Neural cell (in vitro differentiated cells): ENCODE measurements around the gene FOXA3. TPM values are rescaled to one million over a fixed set of nuclear protein-coding genes. Genes with fewer than 3 reads are reported as not detected.

Source experiments
- H2AFZ ChIP-seq: fragments of 200-600, 300-800 bp; sonication (generic), shearing (Covaris generic); 2 replicates; pipeline ENCODE4 v1.6.0; 2014; ENCODE audit warnings: low read depth, mild to moderate bottlenecking, antibody characterized with exemption, low read length, moderate library complexity
- H3F3A ChIP-seq: fragments of 200-600 bp; shearing (Covaris generic); 2 replicates; pipeline ENCODE4 v1.6.1; 2016; ENCODE audit warnings: mild to moderate bottlenecking, moderate library complexity, mixed read lengths, antibody characterized with exemption, low read length; ENCODE audit not compliant: insufficient read depth, poor library complexity, severe bottlenecking
- H3K27ac ChIP-seq: fragments of 200-600, 300-800 bp; sonication (generic), shearing (Covaris generic); 2 replicates; pipeline ENCODE4 v1.5.1; 2014; ENCODE audit warnings: mild to moderate bottlenecking, low read length, moderate library complexity
- H3K27me3 ChIP-seq: fragments of 300-800, 200-600 bp; sonication (generic), shearing (Covaris generic); 2 replicates; pipeline ENCODE4 v1.6.0; 2014; ENCODE audit warnings: mild to moderate bottlenecking, low read depth, low read length, moderate library complexity; ENCODE audit not compliant: insufficient read depth
- H3K36me3 ChIP-seq: fragments of 300-800, 200-600 bp; sonication (generic), shearing (Covaris generic); 2 replicates; pipeline ENCODE4 v1.5.1; 2014; ENCODE audit warnings: mild to moderate bottlenecking, antibody characterized with exemption, low read length, moderate library complexity; ENCODE audit not compliant: insufficient read depth
- H3K4me2 ChIP-seq: fragments of 300-800, 200-600 bp; sonication (generic), shearing (Covaris generic); 2 replicates; pipeline ENCODE4 v1.6.0; 2014; ENCODE audit warnings: mild to moderate bottlenecking, low read length
- H3K4me3 ChIP-seq: fragments of 300-800, 200-600 bp; sonication (generic), shearing (Covaris generic); 2 replicates; pipeline ENCODE4 v1.5.1; 2014; ENCODE audit warnings: mild to moderate bottlenecking, low read length, moderate library complexity
- H3K79me2 ChIP-seq: fragments of 200-600 bp; shearing (Covaris generic); replicated peaks from 2 replicates; pipeline ENCODE4 v1.6.0; 2014; ENCODE audit warnings: mild to moderate bottlenecking, low read length, moderate library complexity; ENCODE audit not compliant: insufficient read depth
- H3K9ac ChIP-seq: fragments of 300-800, 200-600 bp; sonication (generic), shearing (Covaris generic); 2 replicates; pipeline ENCODE4 v1.6.1; 2016; ENCODE audit warnings: mild to moderate bottlenecking, low read length, mixed read lengths
- H3K9me2 ChIP-seq: fragments of 200-600 bp; shearing (Covaris generic); 2 replicates; pipeline ENCODE4 v1.6.1; 2016; ENCODE audit warnings: mild to moderate bottlenecking, low read length, mixed read lengths; ENCODE audit not compliant: insufficient read depth
- H3K9me3 ChIP-seq: fragments of 200-600, 300-800 bp; sonication (generic), shearing (Covaris generic); 2 replicates; pipeline ENCODE4 v1.6.1; 2016; ENCODE audit warnings: mild to moderate bottlenecking, mixed run types, low read length, moderate library complexity, mixed read lengths
- H4K20me1 ChIP-seq: fragments of 200-600 bp; shearing (Covaris generic); 2 replicates; pipeline ENCODE4 v1.6.1; 2016; ENCODE audit warnings: mild to moderate bottlenecking, mixed run types; ENCODE audit not compliant: insufficient read depth
- EP300 ChIP-seq: fragments of 450-650 bp; conservative IDR thresholded peaks from 2 replicates; pipeline ENCODE4 v1.6.1; 2014; ENCODE audit warnings: antibody characterized with exemption, mild to moderate bottlenecking, moderate library complexity; ENCODE audit not compliant: poor library complexity, severe bottlenecking
- EZH2 ChIP-seq: fragments of 200-600, 300-800 bp; shearing (Covaris generic), sonication (generic); IDR thresholded peaks from 2 replicates; pipeline ENCODE4 v1.6.1; 2014; ENCODE audit warnings: antibody characterized with exemption, low read length, borderline replicate concordance, mild to moderate bottlenecking; ENCODE audit not compliant: insufficient read depth, poor library complexity, severe bottlenecking
- MXI1 ChIP-seq: fragments of 450-650 bp; conservative IDR thresholded peaks from 2 replicates; pipeline ENCODE4 v1.6.1; 2014; ENCODE audit warnings: antibody characterized with exemption, mild to moderate bottlenecking; ENCODE audit not compliant: poor library complexity, severe bottlenecking
- POLR2AphosphoS5 ChIP-seq: IDR thresholded peaks from 2 replicates; pipeline ENCODE4 v1.6.1; 2012
- RAD21 ChIP-seq: fragments of 450-650 bp; conservative IDR thresholded peaks from 2 replicates; pipeline ENCODE4 v1.6.1; 2014; ENCODE audit warnings: antibody characterized with exemption, mild to moderate bottlenecking, moderate library complexity
- SMC3 ChIP-seq: fragments of 450-650 bp; conservative IDR thresholded peaks from 2 replicates; pipeline ENCODE4 v1.6.1; 2014; ENCODE audit warnings: antibody characterized with exemption, mild to moderate bottlenecking, moderate library complexity; ENCODE audit not compliant: poor library complexity
- TAF1 ChIP-seq: IDR thresholded peaks from 2 replicates; pipeline ENCODE4 v1.6.1; 2012; ENCODE audit warnings: low read depth
- polyA plus RNA-seq: library from polyadenylated mRNA; depleted of rRNA; stranded (reverse); fragments of >200 nt; gene quantifications from 2 replicates; pipeline ENCODE4 v1.2.3, GENCODE V29; 2014
- TF ChIP-seq, protein P1 (sequence below): fragments of 450-650 bp; IDR thresholded peaks from 2 replicates; pipeline ENCODE4 v1.5.1; 2014; ENCODE audit warnings: antibody characterized with exemption, mild to moderate bottlenecking, moderate library complexity; ENCODE audit not compliant: poor library complexity, severe bottlenecking
- TF ChIP-seq, protein P2 (sequence below): IDR thresholded peaks from 2 replicates; pipeline ENCODE4 v1.6.1; 2012; ENCODE audit warnings: borderline replicate concordance

FOXA3 gene
- polyA plus RNA-seq, 1 donor from 2014 or later, result not detected

DNA sequence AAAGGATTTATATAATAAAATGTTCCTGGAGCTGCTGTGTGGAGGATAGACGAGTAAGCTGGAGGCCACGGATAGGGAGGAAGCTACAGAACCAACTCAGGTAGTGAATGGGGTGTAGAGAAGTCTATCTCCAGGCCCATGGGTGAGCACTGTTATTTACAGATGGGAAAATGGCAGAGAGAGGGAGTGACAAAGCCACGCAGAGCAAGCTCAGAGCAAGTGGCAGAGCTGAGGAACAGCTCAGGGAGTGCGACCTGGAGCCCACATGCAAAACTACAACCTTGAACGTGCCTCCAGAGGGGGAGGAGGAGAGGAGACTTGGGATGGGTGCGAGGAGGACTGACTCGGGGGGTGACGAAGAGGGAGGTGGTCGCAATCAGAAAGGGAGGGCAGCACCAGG is 35.6 kb upstream of the FOXA3 start:
- no peak overlapping the region for H3K9ac ChIP-seq
- TF ChIP-seq, protein P1, sequence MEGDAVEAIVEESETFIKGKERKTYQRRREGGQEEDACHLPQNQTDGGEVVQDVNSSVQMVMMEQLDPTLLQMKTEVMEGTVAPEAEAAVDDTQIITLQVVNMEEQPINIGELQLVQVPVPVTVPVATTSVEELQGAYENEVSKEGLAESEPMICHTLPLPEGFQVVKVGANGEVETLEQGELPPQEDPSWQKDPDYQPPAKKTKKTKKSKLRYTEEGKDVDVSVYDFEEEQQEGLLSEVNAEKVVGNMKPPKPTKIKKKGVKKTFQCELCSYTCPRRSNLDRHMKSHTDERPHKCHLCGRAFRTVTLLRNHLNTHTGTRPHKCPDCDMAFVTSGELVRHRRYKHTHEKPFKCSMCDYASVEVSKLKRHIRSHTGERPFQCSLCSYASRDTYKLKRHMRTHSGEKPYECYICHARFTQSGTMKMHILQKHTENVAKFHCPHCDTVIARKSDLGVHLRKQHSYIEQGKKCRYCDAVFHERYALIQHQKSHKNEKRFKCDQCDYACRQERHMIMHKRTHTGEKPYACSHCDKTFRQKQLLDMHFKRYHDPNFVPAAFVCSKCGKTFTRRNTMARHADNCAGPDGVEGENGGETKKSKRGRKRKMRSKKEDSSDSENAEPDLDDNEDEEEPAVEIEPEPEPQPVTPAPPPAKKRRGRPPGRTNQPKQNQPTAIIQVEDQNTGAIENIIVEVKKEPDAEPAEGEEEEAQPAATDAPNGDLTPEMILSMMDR, result no peak
- TF ChIP-seq, protein P2, sequence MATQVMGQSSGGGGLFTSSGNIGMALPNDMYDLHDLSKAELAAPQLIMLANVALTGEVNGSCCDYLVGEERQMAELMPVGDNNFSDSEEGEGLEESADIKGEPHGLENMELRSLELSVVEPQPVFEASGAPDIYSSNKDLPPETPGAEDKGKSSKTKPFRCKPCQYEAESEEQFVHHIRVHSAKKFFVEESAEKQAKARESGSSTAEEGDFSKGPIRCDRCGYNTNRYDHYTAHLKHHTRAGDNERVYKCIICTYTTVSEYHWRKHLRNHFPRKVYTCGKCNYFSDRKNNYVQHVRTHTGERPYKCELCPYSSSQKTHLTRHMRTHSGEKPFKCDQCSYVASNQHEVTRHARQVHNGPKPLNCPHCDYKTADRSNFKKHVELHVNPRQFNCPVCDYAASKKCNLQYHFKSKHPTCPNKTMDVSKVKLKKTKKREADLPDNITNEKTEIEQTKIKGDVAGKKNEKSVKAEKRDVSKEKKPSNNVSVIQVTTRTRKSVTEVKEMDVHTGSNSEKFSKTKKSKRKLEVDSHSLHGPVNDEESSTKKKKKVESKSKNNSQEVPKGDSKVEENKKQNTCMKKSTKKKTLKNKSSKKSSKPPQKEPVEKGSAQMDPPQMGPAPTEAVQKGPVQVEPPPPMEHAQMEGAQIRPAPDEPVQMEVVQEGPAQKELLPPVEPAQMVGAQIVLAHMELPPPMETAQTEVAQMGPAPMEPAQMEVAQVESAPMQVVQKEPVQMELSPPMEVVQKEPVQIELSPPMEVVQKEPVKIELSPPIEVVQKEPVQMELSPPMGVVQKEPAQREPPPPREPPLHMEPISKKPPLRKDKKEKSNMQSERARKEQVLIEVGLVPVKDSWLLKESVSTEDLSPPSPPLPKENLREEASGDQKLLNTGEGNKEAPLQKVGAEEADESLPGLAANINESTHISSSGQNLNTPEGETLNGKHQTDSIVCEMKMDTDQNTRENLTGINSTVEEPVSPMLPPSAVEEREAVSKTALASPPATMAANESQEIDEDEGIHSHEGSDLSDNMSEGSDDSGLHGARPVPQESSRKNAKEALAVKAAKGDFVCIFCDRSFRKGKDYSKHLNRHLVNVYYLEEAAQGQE, result no peak
- TF ChIP-seq POLR2AphosphoS5 (no peak), EP300 (no peak), RAD21 (no peak), TAF1 (no peak)
- H3K27ac ChIP-seq, result no peak overlapping the region
- no peak overlapping the region for H2AFZ ChIP-seq
- no peaks in the 10 kb centered on the region for H3F3A ChIP-seq
- no peaks in the 10 kb centered on the region for H3K9me3 ChIP-seq
- no peaks in the 10 kb centered on the region for H3K36me3 ChIP-seq
- no peak overlapping the region for H3K4me2 ChIP-seq
- no peaks in the 10 kb centered on the region for H3K79me2 ChIP-seq
- no peak overlapping the region for H3K4me3 ChIP-seq
- no peaks in the 10 kb centered on the region for H3K27me3 ChIP-seq
- no peaks in the 10 kb centered on the region for H4K20me1 ChIP-seq
- no peaks in the 10 kb centered on the region for H3K9me2 ChIP-seq

DNA sequence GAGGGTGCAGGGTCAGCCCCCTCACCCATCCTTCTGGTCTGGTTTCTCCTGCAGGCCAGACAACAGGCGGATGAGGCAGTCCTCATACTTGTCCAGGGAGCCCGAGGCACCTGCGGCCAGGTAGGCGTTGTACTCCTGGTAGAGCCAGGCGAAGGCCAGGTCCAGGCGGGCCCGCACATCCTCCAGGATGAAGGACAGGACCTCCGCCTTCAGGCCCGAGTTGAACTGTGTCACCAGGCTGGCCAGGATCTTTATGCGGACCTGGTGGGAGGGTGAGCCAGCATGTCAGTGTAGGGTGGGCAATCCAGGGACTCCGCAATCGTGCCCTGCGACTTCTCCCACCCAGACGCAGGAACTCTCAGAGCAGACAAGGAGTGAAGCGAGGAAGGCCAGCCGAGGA is 35.2 kb upstream of the FOXA3 start:
- Histone ChIP-seq H3K79me2 (no peaks in the 10 kb centered on the region), H3K9me2 (no peaks in the 10 kb centered on the region), H3F3A (no peaks in the 10 kb centered on the region), H3K9ac (no peak overlapping the region), H3K27ac (no peak overlapping the region), H3K4me3 (no peak overlapping the region), H3K27me3 (no peaks in the 10 kb centered on the region), H4K20me1 (no peaks in the 10 kb centered on the region), H3K9me3 (no peaks in the 10 kb centered on the region), H3K36me3 (no peaks in the 10 kb centered on the region), H3K4me2 (no peak overlapping the region), H2AFZ (no peak overlapping the region)
- TF ChIP-seq POLR2AphosphoS5, result no peak
- no peak for TF ChIP-seq RAD21
- no peak for TF ChIP-seq TAF1
- TF ChIP-seq SMC3, result no peak
- TF ChIP-seq EZH2, result no peak
- TF ChIP-seq EP300, result no peak
- TF ChIP-seq MXI1, result no peak
- TF ChIP-seq, protein P1, result no peak
- TF ChIP-seq, protein P2, result no peak
